ENCODE results near the gene FGF1.

FGF1 gene

DNA sequence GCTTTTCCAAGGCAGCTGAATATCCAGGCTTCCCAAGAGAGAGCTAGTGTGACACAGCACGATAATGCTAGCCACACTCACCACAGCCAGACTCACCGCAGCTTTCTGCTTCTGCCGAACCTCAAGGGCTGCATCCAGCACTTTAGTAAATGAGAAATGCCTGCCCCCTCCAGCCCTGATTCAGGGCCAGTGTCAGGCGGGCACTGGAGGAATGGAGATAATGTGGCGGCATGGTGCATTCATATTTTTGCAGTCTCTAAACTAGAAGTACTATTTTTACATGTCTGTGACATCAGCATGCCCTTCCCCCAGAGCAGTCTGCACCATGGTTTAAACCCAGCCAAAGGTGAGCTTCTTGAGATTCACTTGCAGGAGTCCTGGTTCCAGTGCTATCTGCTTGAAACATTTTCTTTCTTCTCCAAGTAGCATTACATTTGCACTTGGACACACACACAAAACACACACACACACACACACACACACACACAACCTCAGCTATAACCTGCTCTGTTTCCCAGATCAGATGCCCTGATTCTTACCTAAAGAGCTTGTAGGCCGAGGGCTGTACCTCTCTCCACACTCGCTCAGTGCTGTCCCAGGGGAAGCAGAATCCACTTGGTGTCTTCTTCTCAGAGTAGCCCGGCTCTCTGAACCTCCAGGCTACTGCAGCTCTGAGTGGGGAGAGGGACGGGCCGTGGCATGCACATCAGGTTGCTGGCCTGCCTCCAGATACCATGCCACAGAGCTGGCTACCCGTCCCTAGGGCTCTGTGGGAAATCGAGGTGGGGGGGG lies at the start of gene FGF1:
TSS of gene FGF1 (minus strand) at position 673 of the 792 bp plus-strand sequence. CDS start 71,963 bp downstream, outside the sequence.
- no peak within 1 kb of the TSS for H3K4me3 ChIP-seq (ENCODE audit: low read depth, low read length)
- DNase-seq (ENCODE audit: low read depth) = no peak

DNA sequence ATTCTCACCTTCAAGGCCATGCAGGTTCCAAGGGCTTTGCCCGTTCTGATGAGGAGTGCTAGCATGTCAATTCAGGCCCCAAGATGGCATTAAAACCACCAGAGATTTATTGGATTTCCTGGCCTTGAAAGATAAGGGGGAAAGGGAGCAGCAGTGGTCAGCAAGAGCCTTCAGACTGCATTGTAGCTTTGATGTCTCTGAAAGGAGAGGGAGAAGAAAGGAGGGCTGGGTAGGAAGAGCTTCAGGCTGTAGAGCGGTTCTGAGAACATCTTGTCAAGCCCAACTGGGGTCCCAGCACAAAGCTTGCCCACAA lies 41.8 kb upstream of the FGF1 start:
- DNase-seq (ENCODE audit: low read depth) = no peak
- no peak overlapping the region for H3K4me3 ChIP-seq (ENCODE audit: low read depth, low read length)

DNA sequence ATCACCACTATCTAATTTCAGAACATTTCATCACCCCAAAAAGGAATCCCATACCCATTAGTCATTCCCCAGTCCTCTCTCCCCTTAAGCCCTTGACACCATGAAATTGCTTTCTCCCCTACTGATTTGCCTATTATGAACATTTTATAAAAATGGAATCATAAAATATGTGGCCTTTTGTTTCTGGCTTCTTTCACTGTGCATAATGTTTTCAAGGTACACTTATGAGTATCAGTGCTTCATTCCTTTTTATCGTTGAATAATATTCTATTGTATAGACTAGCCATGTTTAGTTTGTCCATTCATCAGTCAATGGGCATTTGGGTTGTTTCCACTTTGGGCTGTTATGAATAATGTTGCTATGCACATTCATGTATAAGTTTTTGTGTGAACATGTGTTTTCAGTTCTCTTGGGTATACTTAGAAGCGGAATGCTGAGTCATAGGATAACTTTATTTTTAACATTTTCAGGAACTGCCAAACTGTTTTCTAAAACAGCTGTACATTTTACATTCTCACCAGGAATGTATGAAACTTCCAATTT lies 40.4 kb upstream of the FGF1 start:
- H3K4me3 ChIP-seq (ENCODE audit: low read depth, low read length) = no peak overlapping the region
- DNase-seq (ENCODE audit: low read depth) = peak; percentile 84

DNA sequence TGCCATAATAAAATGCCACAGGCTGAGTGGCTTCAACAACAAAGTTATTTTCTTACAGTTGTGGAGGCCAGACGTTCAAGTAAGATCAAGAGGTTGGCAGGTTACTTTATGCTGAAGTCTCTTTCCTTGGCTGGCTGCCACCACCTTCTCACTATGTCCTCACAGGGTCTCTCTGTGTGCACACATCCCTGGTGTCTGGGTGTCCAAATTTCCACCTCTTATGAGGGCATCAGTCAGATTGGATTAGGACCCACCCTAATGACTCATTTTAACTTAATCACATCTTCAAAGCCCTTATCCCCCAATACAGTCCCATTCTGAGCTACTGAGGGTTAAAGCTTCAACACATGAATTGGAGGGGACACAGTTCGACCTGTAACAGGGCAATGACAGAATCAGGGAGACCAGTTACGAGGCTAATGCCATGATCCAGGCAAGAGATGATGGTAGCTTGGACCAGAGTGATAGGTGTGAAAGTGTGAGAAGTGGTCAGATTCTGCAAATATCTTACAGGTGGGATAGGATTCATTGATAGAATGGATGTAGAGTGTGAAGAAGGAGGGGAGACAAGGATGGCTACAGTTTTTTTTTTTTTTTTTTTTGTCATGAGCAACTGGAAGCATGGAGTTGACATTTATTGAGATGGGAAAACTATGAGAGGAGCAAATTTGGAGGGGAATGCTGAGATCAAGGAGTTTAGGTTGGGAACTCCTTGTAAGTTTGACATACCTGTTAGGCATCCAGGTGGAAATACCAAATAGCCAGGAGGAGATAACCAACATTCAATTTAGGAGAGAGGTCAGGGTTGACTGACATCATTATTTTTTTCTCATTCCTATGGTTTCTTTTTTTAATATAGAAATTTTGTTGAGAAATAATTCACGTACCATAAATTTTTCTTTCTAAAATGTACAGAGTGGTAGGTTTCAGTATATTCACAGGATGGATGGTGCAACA lies 39.6 kb upstream of the FGF1 start:
- H3K4me3 ChIP-seq (ENCODE audit: low read depth, low read length) = no peak overlapping the region
- no peak for DNase-seq (ENCODE audit: low read depth)

GRCh38 chr5:142724821-142725220 lies 38.9 kb upstream of the FGF1 start:
- no peak overlapping the region for H3K4me3 ChIP-seq (ENCODE audit: low read depth, low read length)
- no peak for DNase-seq (ENCODE audit: low read depth)

DNA sequence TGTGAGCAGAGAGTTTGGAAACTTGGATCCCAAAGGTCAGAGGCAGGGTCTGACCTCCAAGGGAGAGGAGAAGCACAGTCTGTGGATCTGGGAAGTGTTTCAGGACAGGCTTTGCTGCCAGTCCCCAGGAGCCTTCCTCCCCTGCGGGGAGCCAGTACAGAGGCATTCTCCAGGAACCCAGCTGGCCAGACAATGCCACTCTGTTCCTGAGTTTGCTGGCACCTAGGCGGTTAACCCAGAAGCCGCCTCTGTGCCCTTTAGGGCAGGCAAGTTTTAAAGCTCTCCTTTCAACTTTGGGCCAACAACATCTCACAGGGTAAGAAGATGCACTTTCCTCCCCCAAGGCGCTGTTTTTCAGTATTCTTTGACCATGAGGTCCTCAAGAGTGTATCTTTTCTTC lies 37.0 kb upstream of the FGF1 start:
- no peak overlapping the region for H3K4me3 ChIP-seq (ENCODE audit: low read depth, low read length)
- no peak for DNase-seq (ENCODE audit: low read depth)

GRCh38 chr5:142722146-142722545 lies 36.3 kb upstream of the FGF1 start:
- H3K4me3 ChIP-seq (ENCODE audit: low read depth, low read length) = no peak overlapping the region
- DNase-seq (ENCODE audit: low read depth) = no peak

- no peak overlapping the region for H3K4me3 ChIP-seq (ENCODE audit: low read depth, low read length)
Measured at GRCh38 chr5:142720641-142721271, 34.9 kb upstream of the FGF1 start.

DNA sequence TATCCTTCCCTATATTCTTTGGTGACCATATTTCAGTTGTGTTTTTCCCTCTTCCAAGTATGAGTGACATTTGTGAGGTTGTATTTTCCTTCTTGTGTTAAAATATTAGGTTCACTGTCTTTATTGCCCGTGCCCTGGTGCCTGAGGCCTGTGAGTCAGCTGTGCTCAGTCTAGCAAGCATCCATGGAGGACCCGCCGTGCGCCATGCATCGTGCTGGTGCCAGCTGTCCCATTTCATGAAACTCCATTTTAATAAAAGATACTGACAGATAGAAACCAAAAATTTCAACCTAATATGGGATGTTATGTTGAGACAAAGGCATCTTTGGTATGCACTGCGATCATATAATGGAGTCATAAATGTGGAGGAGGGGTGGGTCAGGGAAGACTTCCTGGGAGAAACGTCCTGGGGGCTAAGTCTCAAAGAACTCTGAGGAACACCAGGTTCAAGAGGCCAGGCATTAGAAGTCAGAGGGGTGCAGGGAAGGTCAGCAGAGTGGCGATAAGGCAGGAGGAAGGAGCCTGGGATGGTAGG lies 34.0 kb upstream of the FGF1 start:
- no peak for DNase-seq (ENCODE audit: low read depth)
- H3K4me3 ChIP-seq (ENCODE audit: low read depth, low read length) = no peak overlapping the region

More at GRCh38 chr5:142720641-142721271, 34.9 kb upstream of the FGF1 start:
- peak; percentile 61 for DNase-seq (ENCODE audit: low read depth)

GRCh38 chr5:142717582-142718215 lies 31.8 kb upstream of the FGF1 start:
- no peak for DNase-seq (ENCODE audit: low read depth)
- no peak overlapping the region for H3K4me3 ChIP-seq (ENCODE audit: low read depth, low read length)

DNA sequence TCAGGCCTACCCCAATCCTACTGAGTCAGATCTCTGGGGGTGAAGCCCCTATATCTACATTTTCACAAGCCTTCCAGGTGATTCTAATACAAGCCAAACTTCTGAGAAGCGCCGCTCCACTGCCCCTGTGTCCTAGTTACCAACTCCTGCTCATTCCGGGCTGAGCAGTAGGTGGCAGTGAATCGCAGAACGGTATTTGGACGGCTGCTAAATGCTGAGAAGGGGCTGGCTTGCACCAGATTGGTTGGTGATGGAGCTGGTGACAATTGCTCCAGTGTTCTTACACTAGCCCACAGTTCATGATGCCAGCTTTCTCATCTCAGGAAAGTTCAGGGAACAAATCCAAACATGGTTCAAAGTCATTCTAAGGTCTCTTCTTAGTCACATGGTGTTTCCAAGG lies 31.1 kb upstream of the FGF1 start:
- DNase-seq (ENCODE audit: low read depth) = no peak
- H3K4me3 ChIP-seq (ENCODE audit: low read depth, low read length) = no peak overlapping the region

DNA sequence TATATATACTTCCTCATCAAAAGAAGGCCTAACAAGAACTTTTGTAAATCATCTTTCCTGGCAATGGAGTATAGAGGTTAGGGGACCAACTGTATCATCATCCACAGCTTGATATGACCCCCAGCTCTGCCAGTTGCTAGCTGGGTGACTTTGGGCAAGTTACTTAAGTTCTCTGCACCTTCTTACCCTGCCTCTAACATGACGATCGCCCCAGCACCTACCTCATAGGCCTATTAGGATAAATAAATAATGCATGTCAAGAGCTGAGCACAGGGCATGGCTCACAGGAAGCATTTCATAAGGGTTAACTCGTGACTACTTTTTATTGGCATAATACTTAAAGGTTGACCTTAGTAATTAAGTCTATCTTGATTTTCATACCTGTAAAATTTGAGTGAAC lies 29.4 kb upstream of the FGF1 start:
- no peak overlapping the region for H3K4me3 ChIP-seq (ENCODE audit: low read depth, low read length)
- no peak for DNase-seq (ENCODE audit: low read depth)

- DNase-seq (ENCODE audit: low read depth) = no peak
- peak overlapping the region; percentile 63 for H3K4me3 ChIP-seq (ENCODE audit: low read depth, low read length)
Measured at GRCh38 chr5:142713121-142713706, 27.3 kb upstream of the FGF1 start.

DNA sequence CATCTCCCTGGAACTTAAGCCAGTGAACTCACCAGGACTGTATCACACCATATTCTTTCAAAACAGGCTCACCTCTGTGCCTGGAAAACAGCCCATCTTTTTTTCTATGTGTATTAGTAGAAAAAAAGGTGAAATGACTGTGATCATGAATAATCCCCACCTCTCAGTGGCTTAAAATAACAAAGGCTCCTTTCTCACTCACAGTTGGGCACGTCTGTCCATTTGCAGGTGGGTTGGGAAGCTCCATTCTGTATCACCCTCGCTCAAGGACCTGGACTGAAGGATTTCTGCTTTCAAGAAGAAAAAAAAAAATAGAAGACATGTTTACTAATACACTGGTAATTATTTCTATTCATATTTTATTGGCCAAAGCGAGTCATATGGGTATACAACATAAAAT lies 17.3 kb upstream of the FGF1 start:
- no peak overlapping the region for H3K4me3 ChIP-seq (ENCODE audit: low read depth, low read length)
- DNase-seq (ENCODE audit: low read depth) = no peak

DNA sequence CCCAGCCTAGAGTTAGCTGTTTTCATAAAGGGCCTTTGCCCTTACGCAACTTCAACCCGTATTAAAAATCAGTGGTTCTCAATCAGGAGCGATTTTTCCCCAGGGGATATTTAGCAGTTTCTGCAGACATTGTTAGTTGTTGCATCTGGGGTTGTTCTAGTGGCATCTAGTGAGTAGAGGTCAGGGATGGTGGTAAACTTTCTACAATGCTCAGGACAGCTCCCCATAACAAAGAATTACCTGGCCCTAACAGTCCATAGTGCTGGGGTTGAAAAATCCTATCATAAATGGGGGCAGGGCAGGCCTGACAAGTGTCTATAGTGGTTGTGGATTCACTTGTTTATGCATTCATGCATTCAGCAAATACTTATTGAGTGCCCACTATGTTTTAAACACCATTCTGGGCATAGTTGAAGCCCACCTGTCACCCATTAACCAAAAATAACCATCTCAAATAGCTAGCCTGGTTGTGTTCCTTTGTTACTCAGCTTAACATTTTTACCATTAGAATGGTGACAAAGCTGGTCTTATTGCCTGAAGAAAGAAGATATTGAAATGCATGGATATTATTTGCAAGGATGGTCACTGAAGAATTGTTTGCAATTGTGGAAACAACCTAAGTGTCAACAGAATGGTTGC lies 15.9 kb upstream of the FGF1 start:
- DNase-seq (ENCODE audit: low read depth) = no peak
- no peak overlapping the region for H3K4me3 ChIP-seq (ENCODE audit: low read depth, low read length)

- DNase-seq (ENCODE audit: low read depth) = no peak
Measured at GRCh38 chr5:142700566-142700965, 14.7 kb upstream of the FGF1 start.

GRCh38 chr5:142699184-142699720 lies 13.4 kb upstream of the FGF1 start:
- DNase-seq (ENCODE audit: low read depth) = no peak

More at GRCh38 chr5:142700566-142700965, 14.7 kb upstream of the FGF1 start:
- no peak overlapping the region for H3K4me3 ChIP-seq (ENCODE audit: low read depth, low read length)

More at GRCh38 chr5:142699184-142699720, 13.4 kb upstream of the FGF1 start:
- H3K4me3 ChIP-seq (ENCODE audit: low read depth, low read length) = no peak overlapping the region
